ENCODE measurements around the gene VTCN1.
A peak's percentile ranks its signal among the peaks of the same experiment; 100 is the strongest.
"Not testable (repeated sequence)": the region's sequence is repeated elsewhere in the genome, so short reads cannot be mapped to it uniquely, and the experiment has no call there.

VTCN1 gene

DNA sequence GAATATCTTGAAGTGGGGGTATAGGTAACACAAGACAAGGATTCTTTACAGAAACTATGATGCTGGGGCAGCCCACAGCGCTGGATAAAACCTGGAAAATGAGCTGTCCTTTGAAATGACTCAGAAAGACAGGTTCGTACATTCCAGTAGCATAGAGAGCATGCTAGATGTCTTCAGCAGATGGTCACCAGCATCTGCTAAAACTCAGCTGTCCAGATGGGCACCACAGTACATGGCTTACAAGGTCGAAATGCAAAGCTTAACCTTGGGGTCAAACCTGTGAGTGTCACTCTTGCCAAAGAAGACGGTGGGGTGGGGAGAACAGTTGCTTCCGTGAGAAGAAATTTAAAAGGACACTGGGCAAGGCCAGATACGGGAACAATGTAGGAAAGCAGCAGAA lies 47.9 kb downstream of the VTCN1 start:
- DNase-seq = no peak

DNA sequence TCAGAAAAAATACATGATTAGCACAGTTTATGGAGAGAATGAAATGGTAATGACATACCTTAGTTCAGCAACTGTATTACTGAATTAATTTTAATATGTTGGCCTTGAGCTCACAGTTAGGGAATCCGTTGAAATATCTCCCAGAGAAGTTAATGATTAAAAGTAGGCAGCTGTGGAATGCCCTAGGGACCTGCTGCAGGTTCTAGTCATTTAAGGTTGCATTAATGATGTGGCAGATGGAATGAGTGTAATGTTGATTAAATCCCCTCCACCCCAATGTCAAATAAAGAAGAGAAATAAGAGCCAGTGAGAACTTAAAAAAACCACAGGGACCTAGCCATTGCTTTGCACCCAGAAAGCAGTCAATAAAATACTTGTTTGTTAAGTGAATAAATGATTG lies 48.8 kb downstream of the VTCN1 start:
- DNase-seq = no peak

- DNase-seq = not testable (repeated sequence)
These were observed 59.4 kb downstream of the VTCN1 start for GRCh38 chr1:117151305-117151704.

- DNase-seq = no peak
These were observed 60.4 kb downstream of the VTCN1 start for GRCh38 chr1:117150316-117150715.

DNA sequence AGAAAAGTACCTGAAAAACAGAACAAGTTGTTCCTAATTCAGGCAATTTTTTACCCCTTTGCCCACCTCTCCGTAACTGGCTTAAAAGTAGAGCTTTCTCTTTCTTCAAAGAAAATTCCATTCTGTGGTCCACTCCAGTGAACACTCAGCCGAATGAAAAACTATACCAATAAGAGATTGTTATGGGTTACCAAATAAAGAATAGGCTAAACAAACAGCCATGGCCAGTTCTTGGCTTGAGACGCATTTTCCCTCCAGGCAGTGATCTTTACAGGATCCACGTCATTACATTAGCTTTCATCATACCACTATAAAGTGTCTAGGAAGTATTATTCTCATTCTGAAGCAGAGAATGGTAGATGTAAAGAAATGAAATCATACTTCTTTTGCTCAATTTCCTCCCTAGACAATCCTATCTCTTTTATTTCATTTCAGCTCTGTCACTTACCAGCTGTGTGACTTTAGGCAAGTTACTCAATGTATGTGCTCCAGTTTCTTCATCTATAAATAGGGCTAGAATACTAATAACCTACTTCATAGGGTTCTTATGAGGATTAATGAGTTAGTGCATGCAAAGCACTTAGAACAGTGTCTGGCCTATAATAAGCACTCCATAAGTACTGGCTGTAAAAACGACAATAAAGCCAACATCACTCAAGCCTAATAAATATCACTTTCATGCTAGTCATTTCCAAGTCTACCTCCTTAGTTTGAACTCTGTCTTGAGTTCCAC lies 62.7 kb downstream of the VTCN1 start:
- no peak for DNase-seq

DNA sequence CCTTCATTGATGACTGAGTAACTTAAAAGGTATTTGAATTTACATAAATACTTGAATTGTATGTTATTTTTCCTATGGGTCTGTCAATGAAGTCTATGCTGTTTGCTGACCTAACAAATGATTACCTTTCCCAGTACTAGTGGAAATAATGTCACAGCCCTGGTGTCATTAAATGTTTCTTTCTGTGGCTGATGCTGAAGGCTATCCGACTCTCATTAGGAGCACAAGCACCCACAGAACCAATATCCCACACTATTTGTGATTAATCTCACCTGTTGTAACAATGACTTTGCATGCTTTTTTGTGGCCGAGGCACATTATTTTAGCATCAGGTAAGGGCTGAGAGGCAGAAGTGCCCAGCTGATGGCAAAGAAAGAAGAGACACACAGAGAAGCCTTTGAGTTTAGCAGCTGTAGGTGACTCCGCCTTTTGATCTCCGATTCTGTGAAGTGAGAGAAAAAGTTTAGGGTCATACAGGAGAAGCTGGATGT lies 63.3 kb downstream of the VTCN1 start:
- DNase-seq = no peak

DNA sequence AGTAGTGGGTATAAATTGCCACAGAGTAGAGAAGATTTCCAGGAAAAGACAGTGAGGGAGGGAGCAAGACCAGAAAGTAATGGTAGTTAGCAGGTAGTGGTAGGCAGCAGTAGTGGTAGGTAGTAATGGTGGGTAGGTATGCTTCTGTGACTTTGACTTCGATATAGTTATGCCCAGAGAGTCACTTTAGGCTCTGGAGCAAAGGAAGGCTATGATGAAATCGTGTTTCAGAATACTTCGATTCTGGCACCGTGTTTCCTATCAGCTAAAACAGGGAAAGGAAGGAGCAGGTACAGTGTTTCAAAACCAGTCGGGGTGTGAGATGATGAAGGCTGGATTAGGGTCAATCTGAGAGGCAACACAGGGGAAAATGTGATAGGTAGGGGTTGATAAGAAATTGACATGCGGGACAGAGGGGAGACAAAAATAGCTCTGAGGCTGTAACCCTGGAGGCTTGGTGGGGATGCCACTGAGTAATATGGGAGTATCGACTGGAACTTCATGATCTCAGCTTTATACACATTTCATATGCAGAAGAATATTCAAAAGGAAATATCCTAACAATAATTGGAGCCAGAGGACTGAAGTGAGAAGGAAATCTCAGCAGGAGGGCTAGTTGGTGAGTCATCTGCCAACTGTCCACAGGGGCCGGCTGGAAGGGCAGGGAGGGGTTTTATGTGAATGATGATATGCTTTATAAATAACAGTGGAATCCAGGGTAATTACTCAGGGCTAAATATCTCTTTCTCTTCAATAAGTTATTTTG lies 64.0 kb downstream of the VTCN1 start:
- DNase-seq = peak; percentile 33

DNA sequence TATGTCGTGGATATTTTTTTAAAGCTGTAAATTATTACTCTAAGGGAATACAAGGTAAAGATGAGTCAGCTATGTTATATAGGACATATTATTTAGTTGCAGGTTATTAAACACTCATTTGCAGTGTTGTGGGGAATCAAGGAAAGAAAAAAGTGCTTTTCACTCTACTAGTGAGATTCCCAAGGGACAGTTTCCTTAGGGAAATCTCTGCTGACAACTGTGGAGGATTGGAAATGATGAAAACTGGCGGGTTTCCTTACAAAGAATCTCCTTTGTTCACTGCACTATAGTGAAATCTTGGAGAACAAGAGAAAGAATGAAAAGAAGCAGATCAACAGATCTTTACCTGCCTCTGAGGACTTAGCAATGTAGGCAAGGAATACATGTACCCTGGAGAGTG lies 64.7 kb downstream of the VTCN1 start:
- DNase-seq = no peak

- DNase-seq = no peak
These were observed 66.9 kb downstream of the VTCN1 start for GRCh38 chr1:117143871-117144270.

- DNase-seq = no peak
These were observed 67.6 kb downstream of the VTCN1 start for GRCh38 chr1:117143172-117143571.

- no peak for DNase-seq
These were observed 68.5 kb downstream of the VTCN1 start for GRCh38 chr1:117142200-117142599.

DNA sequence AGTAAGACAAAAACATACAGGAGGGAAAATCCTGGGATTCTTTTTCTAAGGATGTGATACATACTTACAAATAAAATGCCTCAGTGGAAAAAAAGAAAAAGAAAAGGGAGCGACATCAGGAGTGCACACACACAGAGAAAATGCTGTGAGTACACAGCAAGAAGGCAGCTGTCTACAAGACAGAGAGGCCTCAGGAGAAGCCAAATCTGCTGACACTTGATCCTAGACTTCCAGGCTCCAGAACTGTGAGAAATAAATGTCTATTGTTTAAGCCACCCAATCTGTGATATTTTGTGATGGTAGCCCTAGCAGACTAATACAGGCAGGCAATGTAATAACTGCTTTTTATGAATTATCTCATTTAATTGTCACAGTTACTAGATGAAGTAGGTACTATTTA lies 72.2 kb downstream of the VTCN1 start:
- no peak for DNase-seq

DNA sequence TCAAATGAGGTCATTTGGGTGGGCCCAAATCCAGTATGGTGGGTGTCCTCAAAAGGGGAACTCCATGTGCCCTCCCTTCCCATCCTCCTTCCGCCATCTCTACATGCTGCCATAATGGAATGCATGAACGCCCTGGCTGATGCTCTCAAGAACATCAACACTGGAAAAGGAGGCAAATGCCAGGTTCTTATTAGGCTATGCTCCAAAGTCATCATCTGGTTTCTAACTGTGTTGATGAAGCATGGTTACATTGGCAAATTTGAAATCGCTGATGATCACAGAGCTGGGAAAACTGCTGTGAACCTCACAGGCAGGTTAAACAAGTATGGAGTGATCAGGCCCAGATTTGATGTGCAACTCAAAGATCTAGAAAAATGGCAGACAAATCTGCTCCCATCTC lies 72.6 kb downstream of the VTCN1 start:
- DNase-seq = no peak

DNA sequence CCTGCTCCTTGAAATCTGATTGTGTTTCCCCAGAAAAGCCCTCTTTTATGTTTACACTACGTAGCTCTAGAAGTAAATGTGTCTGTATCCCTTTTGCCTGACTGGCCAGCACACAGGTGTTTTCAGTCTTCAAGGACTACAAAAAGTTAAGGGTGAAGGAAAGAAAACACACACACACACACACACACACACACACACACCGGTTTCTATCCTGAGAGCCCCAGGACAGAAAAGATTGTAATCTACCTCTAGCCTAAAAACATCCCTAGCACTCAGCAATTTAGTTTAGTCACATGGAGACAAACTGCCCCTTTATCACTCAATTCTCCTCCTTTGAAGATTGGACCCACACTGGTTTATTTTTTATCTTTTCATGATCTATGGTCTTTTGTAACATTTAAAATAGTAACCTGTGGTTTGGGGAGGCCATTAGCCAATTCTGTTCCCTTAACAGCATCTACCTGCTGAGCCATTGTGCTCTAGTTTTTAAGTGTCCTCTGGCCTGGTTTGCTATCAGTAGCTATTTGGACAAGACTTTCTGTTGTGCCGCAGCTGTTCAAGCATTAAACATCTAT lies 73.4 kb downstream of the VTCN1 start:
- DNase-seq = no peak

DNA sequence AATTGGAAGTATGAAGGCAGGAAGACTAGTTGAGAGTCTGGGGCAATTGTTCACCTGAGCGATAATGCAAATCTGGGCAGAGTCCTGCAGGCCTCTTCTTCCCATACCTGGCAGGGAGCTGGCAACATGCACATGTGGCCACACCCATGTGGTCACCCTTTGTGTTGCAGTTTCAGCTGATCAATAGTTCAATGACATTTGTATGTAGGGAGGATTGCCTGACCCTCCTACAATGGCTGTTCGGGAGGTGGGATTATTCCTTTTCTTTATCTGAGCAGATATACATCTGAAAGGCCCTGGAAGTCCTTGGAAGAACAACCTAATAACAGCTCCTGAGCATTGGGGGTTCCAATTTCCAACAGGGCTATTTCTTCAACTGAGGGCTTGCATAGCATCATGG lies 74.0 kb downstream of the VTCN1 start:
- DNase-seq = no peak

GRCh38 chr1:117135329-117135728 lies 75.4 kb downstream of the VTCN1 start:
- DNase-seq = no peak

DNA sequence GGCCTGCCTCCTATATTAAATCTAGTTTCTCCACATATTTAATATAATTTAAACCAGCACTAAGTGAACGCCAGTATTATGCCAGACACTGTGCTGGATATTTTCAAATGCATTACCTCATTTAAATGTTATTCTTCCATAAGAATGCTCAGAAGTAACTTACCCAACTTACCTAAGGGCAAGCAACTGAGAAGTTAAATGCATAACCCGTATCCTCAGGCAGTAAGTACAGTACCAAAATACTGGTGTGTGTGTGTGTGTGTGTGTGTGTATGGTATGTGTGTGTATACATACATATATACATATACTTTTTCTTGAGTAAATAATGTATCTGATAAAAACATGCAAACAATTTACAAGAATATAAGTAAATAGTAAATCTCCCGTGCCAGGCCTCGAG lies 80.2 kb downstream of the VTCN1 start:
- no peak for DNase-seq

DNA sequence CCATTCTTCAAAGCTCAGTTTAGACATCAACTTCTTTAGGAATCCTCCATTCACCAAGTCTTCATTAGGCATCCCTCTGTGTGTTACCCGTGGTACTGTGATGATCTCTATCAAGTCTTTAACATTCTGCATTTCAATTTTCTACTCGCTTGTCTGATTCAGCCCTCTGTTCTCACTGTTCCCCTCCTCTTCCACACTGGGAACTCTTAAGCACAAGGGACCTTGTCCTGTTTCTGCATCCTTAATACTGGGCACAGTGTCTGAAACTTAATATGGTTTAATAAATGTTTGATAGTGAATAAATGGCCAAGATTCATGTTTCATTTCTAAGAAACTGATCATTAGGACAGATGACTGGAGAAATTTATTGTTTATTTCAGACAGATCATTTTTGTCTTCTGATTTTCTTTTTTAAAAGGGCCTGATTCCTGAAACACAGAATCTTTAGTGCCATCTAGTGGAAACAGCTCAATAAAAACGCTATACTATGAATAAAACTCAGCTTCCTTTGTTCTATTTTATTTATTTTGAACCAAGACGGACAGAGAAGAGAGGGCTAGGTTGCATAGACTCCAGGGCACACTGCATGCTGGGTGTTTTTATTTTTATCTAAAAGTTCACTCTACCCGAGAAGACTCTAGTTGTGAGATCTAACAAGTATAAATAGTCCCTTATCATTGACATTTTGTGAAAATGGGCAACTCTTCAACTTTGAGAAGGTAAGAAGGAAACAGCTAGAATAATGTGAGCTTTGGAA lies 82.2 kb downstream of the VTCN1 start:
- DNase-seq = peak; percentile 22

- DNase-seq = no peak
These were observed 82.9 kb downstream of the VTCN1 start for GRCh38 chr1:117127795-117128194.

GRCh38 chr1:117124661-117125060 lies 86.1 kb downstream of the VTCN1 start:
- DNase-seq = no peak

DNA sequence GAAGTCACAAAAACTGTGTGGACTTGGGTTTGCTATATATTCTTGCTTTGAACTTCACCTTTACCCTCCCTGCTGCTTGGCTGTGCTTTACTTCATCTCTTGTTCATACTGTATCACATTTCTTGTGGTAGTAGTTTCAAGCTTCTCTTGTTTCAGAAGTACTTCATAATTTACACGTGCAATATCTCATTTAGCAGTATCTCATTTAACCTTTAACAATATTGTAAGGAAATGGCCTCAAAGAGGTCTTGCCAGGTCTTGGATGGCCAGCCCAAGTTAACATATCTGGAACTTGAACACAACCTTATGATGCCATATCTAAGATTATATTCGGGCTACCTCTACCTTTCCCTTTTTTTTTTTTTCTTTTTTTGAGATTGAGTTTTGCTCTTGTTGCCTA lies 87.5 kb downstream of the VTCN1 start:
- DNase-seq = no peak

GRCh38 chr1:117122330-117123025 lies 88.2 kb downstream of the VTCN1 start:
- DNase-seq = no peak
